NCI-H187 (cell line): ENCODE results near the gene SST.
A peak's percentile ranks its signal among the peaks of the same experiment; 100 is the strongest.

Experiments used
- DNase-seq, 2 experiments: peaks; one replicate each; lab custom pipeline; 2025; lab: John Stamatoyannopoulos, UW

The SST gene

DNA sequence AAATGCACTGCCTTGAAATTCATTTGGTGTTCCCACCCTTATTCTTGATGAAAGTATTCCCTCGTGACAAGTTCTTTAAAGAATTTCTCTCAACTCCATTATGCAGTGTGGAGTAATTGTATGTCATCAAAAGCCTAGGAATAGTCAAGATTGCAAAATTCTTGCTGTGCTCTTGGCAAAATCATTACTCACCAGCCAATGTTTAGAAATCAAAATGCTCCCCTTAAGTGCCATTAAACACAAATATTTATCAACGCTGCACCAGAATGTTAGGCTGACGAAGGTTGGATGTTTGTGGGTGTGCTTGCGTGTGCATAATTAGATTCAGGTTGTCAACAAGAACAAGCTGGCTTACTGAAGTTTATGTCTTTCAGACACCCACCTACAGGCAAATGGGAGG, 40.5 kb downstream of the SST start:
- DNase-seq: no peak

DNA sequence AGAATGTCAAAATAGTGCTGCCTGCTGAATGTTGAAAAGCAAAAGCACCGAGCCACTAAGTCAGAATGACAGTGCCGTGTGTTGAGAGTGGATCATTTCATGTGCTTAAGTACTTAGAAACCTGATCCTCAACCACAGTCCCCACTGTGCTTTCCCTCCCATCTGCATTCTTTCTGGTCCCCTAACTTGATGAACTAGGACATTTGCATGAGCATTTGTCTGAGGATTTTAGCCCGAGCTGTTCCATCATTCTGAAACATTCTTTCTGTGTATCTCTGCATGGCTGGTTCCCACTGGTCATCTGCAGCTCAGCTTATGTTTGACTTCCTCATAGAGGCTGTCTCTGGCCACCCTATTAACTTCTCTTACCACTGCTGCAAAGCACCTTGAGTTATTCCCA, 42.0 kb downstream of the SST start:
- peak; percentile 8 to 25 for DNase-seq

DNA sequence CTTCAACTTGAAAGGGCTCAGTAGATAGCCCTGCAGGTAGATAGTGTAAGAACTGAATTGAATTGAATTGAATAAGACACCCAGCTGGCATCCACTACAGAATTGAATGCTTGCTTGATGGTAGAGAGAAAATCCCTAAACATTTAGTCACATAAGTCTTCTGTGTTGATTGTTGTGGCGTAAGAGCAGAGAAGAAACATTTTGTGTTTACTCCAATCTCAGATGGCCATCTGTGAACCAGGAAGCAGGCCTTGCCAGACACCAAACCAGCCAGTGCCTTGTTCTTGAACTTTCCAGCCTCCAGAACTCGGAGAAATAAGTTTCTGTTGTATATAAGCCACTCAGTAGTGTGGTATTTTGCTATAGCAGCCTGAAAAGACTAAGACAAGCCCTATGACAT, 43.6 kb downstream of the SST start:
- no peak for DNase-seq

DNA sequence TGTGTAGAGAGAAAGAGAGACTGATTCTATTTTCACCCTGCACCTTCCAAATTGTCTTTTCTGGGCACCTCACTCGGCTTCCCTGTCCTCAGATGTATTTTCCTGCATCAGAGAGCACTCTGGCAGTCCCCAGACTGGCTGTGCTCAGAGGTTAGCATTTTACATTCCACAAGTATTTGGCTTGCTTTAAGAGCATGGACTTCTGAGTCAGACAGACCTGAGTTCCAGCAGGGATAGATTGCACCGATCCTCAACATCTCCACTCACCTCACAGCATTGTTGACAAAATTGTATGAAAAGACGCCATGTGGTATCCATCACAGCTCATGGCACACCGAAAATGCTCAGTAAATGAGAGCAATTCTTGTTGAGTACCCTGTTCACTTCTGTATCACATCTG, 45.6 kb downstream of the SST start:
- DNase-seq: no peak

DNA sequence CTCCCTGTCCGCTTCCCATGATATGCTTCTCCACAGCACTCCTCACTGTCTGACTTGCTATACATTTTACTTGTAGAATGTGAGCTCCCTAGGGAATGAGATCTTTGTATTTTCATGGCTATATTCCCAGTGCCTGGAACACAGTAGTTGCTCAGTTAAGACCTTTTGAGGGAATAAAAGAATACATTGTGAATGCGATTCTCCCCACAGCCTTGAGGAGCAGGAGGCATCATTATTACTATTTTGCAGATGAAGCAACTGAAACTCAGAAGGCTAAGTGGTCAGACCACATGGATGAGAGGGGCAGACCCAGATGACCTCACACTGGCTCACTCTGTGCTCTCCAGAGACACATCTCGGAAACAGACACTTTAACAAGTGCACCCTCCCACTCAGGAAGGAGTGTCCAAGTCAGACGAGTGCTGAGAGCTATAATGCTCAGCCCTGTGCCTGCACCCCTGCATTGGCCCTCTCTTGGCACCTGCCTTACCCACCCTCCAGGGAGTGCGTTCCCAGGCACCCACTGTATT, 46.8 kb downstream of the SST start:
- DNase-seq: no peak

DNA sequence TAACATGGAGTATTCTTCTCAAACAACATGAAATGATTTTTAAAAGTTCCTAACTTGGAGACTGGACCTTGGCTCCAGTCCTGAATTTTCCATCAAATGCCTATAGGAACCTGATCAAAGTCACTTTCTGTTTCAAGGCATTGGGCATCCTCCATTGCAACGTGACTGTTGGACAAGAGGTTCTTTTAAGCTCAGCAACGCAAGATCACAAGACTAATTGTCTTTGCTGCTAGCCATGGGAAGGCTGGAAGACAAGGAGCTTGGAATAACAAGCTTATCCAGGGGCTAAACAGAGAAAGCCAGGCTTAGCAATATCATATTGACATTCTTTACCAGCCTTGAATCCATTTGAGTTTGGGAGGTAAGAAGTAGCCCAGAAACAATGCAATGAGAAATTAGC, 48.3 kb downstream of the SST start:
- DNase-seq: no peak

DNA sequence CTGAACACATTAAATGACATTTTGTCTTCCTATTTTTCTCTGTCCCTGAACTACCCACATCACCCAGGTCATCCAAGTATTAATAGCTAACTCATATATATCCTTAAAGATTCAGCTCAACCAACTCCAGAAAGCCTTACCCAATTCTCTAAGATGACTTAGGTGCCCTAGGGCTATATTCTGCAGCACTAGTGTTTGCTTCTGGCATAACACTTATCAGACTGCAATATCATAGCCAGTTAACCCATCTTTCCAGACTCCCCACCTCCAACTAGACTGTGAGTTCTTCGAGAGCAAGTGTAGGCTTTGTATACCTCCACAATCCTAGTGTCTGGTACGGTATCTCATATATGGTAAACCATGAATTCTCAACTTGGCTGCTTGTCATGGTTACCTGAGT, 50.7 kb downstream of the SST start:
- DNase-seq: no peak
